ENCODE results near the gene APOBEC3G. TPM values are rescaled to one million over a fixed set of nuclear protein-coding genes. Genes with fewer than 3 reads are reported as not detected.

The APOBEC3G gene
- polyA plus RNA-seq, 1 donor (not counting 4 experiments of a cell fraction or from before 2014, with no cell fraction given) = 7.8 TPM

GRCh38 chr22:39108487-39108886 is 31.4 kb downstream of the APOBEC3G start:
- no peaks in the 10 kb centered on the region for H3K79me2 ChIP-seq (ENCODE audit: control insufficient read depth, insufficient read depth, low read length)
- no peak overlapping the region for H3K4me3 ChIP-seq (ENCODE audit: control insufficient read depth in 2 of 3, extremely low read depth in 1 of 3, insufficient read depth in 2 of 3, low read depth in 1 of 3, low read length in 3 of 3)
- no peak overlapping the region for H2AFZ ChIP-seq (ENCODE audit: control insufficient read depth, low read length)
- H3K9ac ChIP-seq (ENCODE audit: control insufficient read depth, extremely low read depth, insufficient read depth, low read length) = no peak overlapping the region
- TF ChIP-seq EZH2 (IDR thresholded peaks at IDR 0.05; ENCODE audit: low read length) = no peak
- no peak for TF ChIP-seq CTCF (optimal IDR thresholded peaks at IDR 0.05 in 1 of 3, IDR thresholded peaks at IDR 0.05 in 1 of 3, conservative IDR thresholded peaks at IDR 0.05 in 1 of 3; ENCODE audit: extremely low read depth in 1 of 3, insufficient read depth in 2 of 3, low read length in 3 of 3)
- H3K36me3 ChIP-seq (ENCODE audit: control insufficient read depth in 2 of 2, extremely low read depth in 1 of 2, insufficient read depth in 2 of 2, low read length in 2 of 2) = no peaks in the 10 kb centered on the region
- no peak overlapping the region for H3K27ac ChIP-seq (ENCODE audit: control insufficient read depth, insufficient read depth, low read length)
- no peak for FAIRE-seq
- peaks cover 6% of the 10 kb centered on the region for H3K4me1 ChIP-seq (ENCODE audit: control insufficient read depth, extremely low read depth, insufficient read depth, low read length)
- H3K9me1 ChIP-seq (ENCODE audit: control insufficient read depth, extremely low read depth, insufficient read depth, low read length) = no peaks in the 10 kb centered on the region
- no peaks in the 10 kb centered on the region for H3K9me3 ChIP-seq (ENCODE audit: control insufficient read depth, low read depth, low read length)
- H3K4me2 ChIP-seq (ENCODE audit: control insufficient read depth, extremely low read depth, insufficient read depth, low read depth, low read length) = no peak overlapping the region
- H3K27me3 ChIP-seq (ENCODE audit: control insufficient read depth, extremely low read depth, insufficient read depth, low read length) = no peaks in the 10 kb centered on the region
- dilution Hi-C loops (cut with MboI; ENCODE audit: extremely low pct_ligation_motif_present, low sequenced_read_pairs) = no loop called here
- no peaks in the 10 kb centered on the region for H4K20me1 ChIP-seq (ENCODE audit: control insufficient read depth, extremely low read depth, insufficient read depth, low read length)
- DNase-seq (ENCODE audit: low read depth, low spot score) = no peak

GRCh38 chr22:39109361-39109760 is 32.3 kb downstream of the APOBEC3G start:
- FAIRE-seq = no peak
- H3K79me2 ChIP-seq (ENCODE audit: control insufficient read depth, insufficient read depth, low read length) = no peaks in the 10 kb centered on the region
- dilution Hi-C loops (cut with MboI; ENCODE audit: extremely low pct_ligation_motif_present, low sequenced_read_pairs) = no loop called here
- no peaks in the 10 kb centered on the region for H3K36me3 ChIP-seq (ENCODE audit: control insufficient read depth in 2 of 2, extremely low read depth in 1 of 2, insufficient read depth in 2 of 2, low read length in 2 of 2)
- TF ChIP-seq CTCF (optimal IDR thresholded peaks at IDR 0.05 in 1 of 3, IDR thresholded peaks at IDR 0.05 in 1 of 3, conservative IDR thresholded peaks at IDR 0.05 in 1 of 3; ENCODE audit: extremely low read depth in 1 of 3, insufficient read depth in 2 of 3, low read length in 3 of 3) (no peak), EZH2 (IDR thresholded peaks at IDR 0.05; ENCODE audit: low read length) (no peak)
- no peaks in the 10 kb centered on the region for H4K20me1 ChIP-seq (ENCODE audit: control insufficient read depth, extremely low read depth, insufficient read depth, low read length)
- peaks cover 11% of the 10 kb centered on the region for H3K4me1 ChIP-seq (ENCODE audit: control insufficient read depth, extremely low read depth, insufficient read depth, low read length)
- no peak for DNase-seq (ENCODE audit: low read depth, low spot score)
- no peaks in the 10 kb centered on the region for H3K27me3 ChIP-seq (ENCODE audit: control insufficient read depth, extremely low read depth, insufficient read depth, low read length)
- no peaks in the 10 kb centered on the region for H3K9me3 ChIP-seq (ENCODE audit: control insufficient read depth, low read depth, low read length)
- no peak overlapping the region for H3K9ac ChIP-seq (ENCODE audit: control insufficient read depth, extremely low read depth, insufficient read depth, low read length)
- H3K4me2 ChIP-seq (ENCODE audit: control insufficient read depth, extremely low read depth, insufficient read depth, low read depth, low read length) = no peak overlapping the region
- H3K27ac ChIP-seq (ENCODE audit: control insufficient read depth, insufficient read depth, low read length) = no peak overlapping the region
- no peaks in the 10 kb centered on the region for H3K9me1 ChIP-seq (ENCODE audit: control insufficient read depth, extremely low read depth, insufficient read depth, low read length)
- H3K4me3 ChIP-seq (ENCODE audit: control insufficient read depth in 2 of 3, extremely low read depth in 1 of 3, insufficient read depth in 2 of 3, low read depth in 1 of 3, low read length in 3 of 3) = no peak overlapping the region
- H2AFZ ChIP-seq (ENCODE audit: control insufficient read depth, low read length) = no peak overlapping the region

All from keratinocyte (primary cell).